ENCODE results near the gene NR1H3. TPM values are rescaled to one million over a fixed set of nuclear protein-coding genes. Genes with fewer than 3 reads are reported as not detected.
A peak's percentile ranks its signal among the peaks of the same experiment; 100 is the strongest.

NR1H3 gene
- polyA plus RNA-seq, 3 donors, result 4.4 to 20.3 (median 9.3) TPM

DNA sequence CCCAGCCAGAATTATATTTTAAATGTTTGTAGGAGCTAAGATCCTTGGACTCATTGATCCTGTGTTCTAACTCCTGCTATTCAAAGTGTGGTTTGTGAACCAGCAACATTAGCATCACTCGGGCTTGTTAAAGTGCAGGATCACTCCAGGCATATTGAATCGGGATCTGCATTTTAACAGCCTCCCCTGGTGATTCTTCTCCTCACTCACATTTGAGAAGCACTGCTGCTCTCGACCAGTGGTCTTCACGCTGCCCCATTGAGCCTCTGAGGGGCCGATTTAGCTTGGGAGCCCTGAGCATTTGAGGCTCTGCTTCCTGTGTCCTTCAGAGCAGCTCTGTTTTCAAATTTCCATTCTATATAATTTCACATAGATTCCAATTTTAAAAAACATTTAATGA is 23.1 kb downstream of the NR1H3 start:
- H3K4me2 ChIP-seq (replicated peaks; ENCODE audit: extremely low read depth, low read length, poor library complexity, severe bottlenecking), result no peak overlapping the region
- no peak overlapping the region for H3K9ac ChIP-seq (ENCODE audit: insufficient read depth, low read length, poor library complexity, severe bottlenecking)
- TF ChIP-seq, protein P1, sequence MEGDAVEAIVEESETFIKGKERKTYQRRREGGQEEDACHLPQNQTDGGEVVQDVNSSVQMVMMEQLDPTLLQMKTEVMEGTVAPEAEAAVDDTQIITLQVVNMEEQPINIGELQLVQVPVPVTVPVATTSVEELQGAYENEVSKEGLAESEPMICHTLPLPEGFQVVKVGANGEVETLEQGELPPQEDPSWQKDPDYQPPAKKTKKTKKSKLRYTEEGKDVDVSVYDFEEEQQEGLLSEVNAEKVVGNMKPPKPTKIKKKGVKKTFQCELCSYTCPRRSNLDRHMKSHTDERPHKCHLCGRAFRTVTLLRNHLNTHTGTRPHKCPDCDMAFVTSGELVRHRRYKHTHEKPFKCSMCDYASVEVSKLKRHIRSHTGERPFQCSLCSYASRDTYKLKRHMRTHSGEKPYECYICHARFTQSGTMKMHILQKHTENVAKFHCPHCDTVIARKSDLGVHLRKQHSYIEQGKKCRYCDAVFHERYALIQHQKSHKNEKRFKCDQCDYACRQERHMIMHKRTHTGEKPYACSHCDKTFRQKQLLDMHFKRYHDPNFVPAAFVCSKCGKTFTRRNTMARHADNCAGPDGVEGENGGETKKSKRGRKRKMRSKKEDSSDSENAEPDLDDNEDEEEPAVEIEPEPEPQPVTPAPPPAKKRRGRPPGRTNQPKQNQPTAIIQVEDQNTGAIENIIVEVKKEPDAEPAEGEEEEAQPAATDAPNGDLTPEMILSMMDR (IDR thresholded peaks at IDR 0.05), result no peak
- Mint-ChIP-seq H3K4me3 (no peak overlapping the region), H3K4me1 (no peaks in the 10 kb centered on the region), H3K36me3 (peaks cover 77 to 98% of the 10 kb centered on the region in 2 donors), H3K27me3 (ENCODE audit: low read depth in 3 of 3) (peaks cover 0 to 1% (median 0%) of the 10 kb centered on the region in 3 donors), H3K27ac (peak overlapping the region in 1 of 7 donors; percentile 55), H3K9me3 (peaks cover 0 to under 1% (median 0%) of the 10 kb centered on the region in 7 donors)
- no peaks in the 10 kb centered on the region for H3K4me1 ChIP-seq (ENCODE audit: control insufficient read depth in 1 of 2, insufficient read depth in 2 of 2, low read length in 2 of 2)
- WGBS (ENCODE audit: insufficient coverage), result 95% methylated on average over 4 of the region's 5 CpGs
- H2AFZ ChIP-seq (ENCODE audit: insufficient read depth, low read depth, low read length, poor library complexity, severe bottlenecking), result no peak overlapping the region
- H4K20me1 ChIP-seq (ENCODE audit: insufficient read depth, low read length), result peaks cover 56% of the 10 kb centered on the region
- no peaks in the 10 kb centered on the region for H3K9me3 ChIP-seq (replicated peaks in 1 of 2; ENCODE audit: control insufficient read depth in 1 of 2, insufficient read depth in 1 of 2, low read length in 2 of 2)
- H3K4me3 ChIP-seq (replicated peaks in 1 of 3; ENCODE audit: low read depth in 2 of 3, low read length in 3 of 3), result no peak overlapping the region
- H3K27me3 ChIP-seq (ENCODE audit: control insufficient read depth in 2 of 2, insufficient read depth in 2 of 2, low read length in 2 of 2), result no peaks in the 10 kb centered on the region
- H3K36me3 ChIP-seq (replicated peaks in 1 of 2; ENCODE audit: control insufficient read depth in 1 of 2, insufficient read depth in 2 of 2, low read length in 2 of 2), result peaks cover 93 to 97% of the 10 kb centered on the region in 2 donors
- no peak overlapping the region for H3K27ac ChIP-seq (ENCODE audit: low read depth in 1 of 2, low read length in 2 of 2)
- intact Hi-C loops (cut with micrococcal nuclease), result no loop called here
- DNase-seq, result no peak
- H3K79me2 ChIP-seq (ENCODE audit: insufficient read depth, low read length), result peaks cover 10% of the 10 kb centered on the region

- peaks cover 79 to 98% of the 10 kb centered on the region in 2 donors for H3K36me3 Mint-ChIP-seq
- 100% methylated on average over 4 of the region's 7 CpGs for WGBS (ENCODE audit: insufficient coverage)
- peak overlapping the region in 2 of 7 donors; percentile 18 to 26 for H3K27ac Mint-ChIP-seq
- Histone ChIP-seq H3K9me3 (replicated peaks in 1 of 2; ENCODE audit: control insufficient read depth in 1 of 2, insufficient read depth in 1 of 2, low read length in 2 of 2) (no peaks in the 10 kb centered on the region), H3K4me1 (ENCODE audit: control insufficient read depth in 1 of 2, insufficient read depth in 2 of 2, low read length in 2 of 2) (no peaks in the 10 kb centered on the region), H3K4me3 (replicated peaks in 1 of 3; ENCODE audit: low read depth in 2 of 3, low read length in 3 of 3) (no peak overlapping the region), H3K4me2 (replicated peaks; ENCODE audit: extremely low read depth, low read length, poor library complexity, severe bottlenecking) (no peak overlapping the region), H3K27me3 (ENCODE audit: control insufficient read depth in 2 of 2, insufficient read depth in 2 of 2, low read length in 2 of 2) (no peaks in the 10 kb centered on the region), H3K36me3 (replicated peaks in 1 of 2; ENCODE audit: control insufficient read depth in 1 of 2, insufficient read depth in 2 of 2, low read length in 2 of 2) (peaks cover 93 to 97% of the 10 kb centered on the region in 2 donors), H3K79me2 (ENCODE audit: insufficient read depth, low read length) (no peaks in the 10 kb centered on the region), H4K20me1 (ENCODE audit: insufficient read depth, low read length) (peaks cover 50% of the 10 kb centered on the region), H3K27ac (ENCODE audit: low read depth in 1 of 2, low read length in 2 of 2) (no peak overlapping the region), H2AFZ (ENCODE audit: insufficient read depth, low read depth, low read length, poor library complexity, severe bottlenecking) (no peak overlapping the region), H3K9ac (ENCODE audit: insufficient read depth, low read length, poor library complexity, severe bottlenecking) (no peak overlapping the region)
- TF ChIP-seq, protein P1 (IDR thresholded peaks at IDR 0.05), result no peak
- no peaks in the 10 kb centered on the region for H3K4me1 Mint-ChIP-seq
- no peak overlapping the region for H3K4me3 Mint-ChIP-seq
- H3K27me3 Mint-ChIP-seq (ENCODE audit: low read depth in 3 of 3), result peaks cover 0 to 1% (median 0%) of the 10 kb centered on the region in 3 donors
- peaks cover 0 to 1% (median 0%) of the 10 kb centered on the region in 7 donors for H3K9me3 Mint-ChIP-seq
- DNase-seq, result no peak
- intact Hi-C loops (cut with micrococcal nuclease), result no loop called here
Measured at GRCh38 chr11:47282462-47282861, 24.7 kb downstream of the NR1H3 start.

Measured in CD14-positive monocyte (primary cell).